ENCODE data around the gene NUMB. TPM values are rescaled to one million over a fixed set of nuclear protein-coding genes. Genes with fewer than 3 reads are reported as not detected.

The NUMB gene
- total RNA-seq, 1 experiment from 2014 or later: 46.5 TPM

DNA sequence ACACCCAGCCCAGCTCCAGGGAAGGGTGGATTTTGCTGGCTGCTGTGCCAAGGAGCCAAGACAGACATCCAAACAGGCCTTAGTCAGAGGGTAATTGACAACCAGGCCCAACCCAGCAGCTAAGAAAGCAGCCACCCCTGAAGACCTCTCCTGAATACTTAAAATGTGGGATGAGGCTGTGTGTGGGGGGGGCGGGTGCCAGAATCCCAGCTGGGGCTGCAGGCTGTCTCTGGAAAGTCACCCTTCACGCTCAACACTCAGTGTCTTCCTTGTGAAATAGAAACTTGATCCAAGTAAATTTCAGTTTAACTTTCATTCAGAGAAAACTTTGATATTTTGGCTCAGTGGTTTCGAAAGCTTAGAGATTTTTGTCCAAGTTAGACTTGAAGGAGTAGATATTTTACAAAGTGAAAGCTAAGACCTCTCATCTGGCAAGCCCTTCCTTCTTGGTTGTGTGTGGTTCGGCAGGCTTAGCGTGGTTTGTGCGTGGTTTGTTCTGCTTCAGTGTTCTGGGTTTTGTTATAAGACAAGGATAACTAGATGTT, 215.9 kb downstream of the NUMB start:
- H3K23ac ChIP-seq (ENCODE audit: insufficient read length, low read depth, low read length): no peak overlapping the region
- no peak overlapping the region for H3K4me2 ChIP-seq (ENCODE audit: insufficient read depth, insufficient read length, low read length)
- no peaks in the 10 kb centered on the region for H3K9me3 ChIP-seq (ENCODE audit: control insufficient read depth, low read depth, low read length)
- H3K4me1 ChIP-seq (ENCODE audit: insufficient read depth, low read length): no peaks in the 10 kb centered on the region; the same call in 1 of the 2 replicates
- H4K91ac ChIP-seq (ENCODE audit: insufficient read length, low read depth, low read length): no peak overlapping the region
- H2BK5ac ChIP-seq (ENCODE audit: insufficient read length, low read length): no peak overlapping the region
- TF ChIP-seq CTCF (conservative IDR thresholded peaks at IDR 0.05): no peak
- H3K56ac ChIP-seq (ENCODE audit: insufficient read length, low read depth, low read length): no peak overlapping the region
- no peak overlapping the region for H2BK15ac ChIP-seq (ENCODE audit: low read depth, low read length)
- H3T11ph ChIP-seq (ENCODE audit: low read length): no peak overlapping the region
- H2AFZ ChIP-seq (ENCODE audit: low read length): no peak overlapping the region
- no peak overlapping the region for H2BK120ac ChIP-seq (ENCODE audit: low read depth, low read length, poor library complexity, severe bottlenecking)
- Mint-ChIP-seq H3K4me3 (no peak overlapping the region), H3K9me3 (no peaks in the 10 kb centered on the region; a peak in 1 of 5 replicates), H3K27ac (0 out of 7 replicates have a peak overlapping the region, but pooled peaks of 1 of the 3 experiments have one; percentile 22), H3K36me3 (ENCODE audit: insufficient read depth in 1 of 3, low read depth in 3 of 3) (peaks cover 0 to 11% (median 2%) of the 10 kb centered on the region in 3 experiments; a peak in 3 of 7 replicates), H3K4me1 (peaks cover 22 to 30% of the 10 kb centered on the region in 2 experiments), H3K27me3 (ENCODE audit: low read depth) (peaks cover 49% of the 10 kb centered on the region)
- H3K18ac ChIP-seq (ENCODE audit: insufficient read length, low read depth, low read length): no peak overlapping the region
- H3K27ac ChIP-seq (ENCODE audit: insufficient read length, low read depth, low read length): no peak overlapping the region
- no peaks in the 10 kb centered on the region for H3K79me2 ChIP-seq (ENCODE audit: insufficient read depth, low read length)
- no CpG with 5 or more reads among the region's 6 CpGs for WGBS (ENCODE audit: extremely low coverage, insufficient read length, low lambda C conversion rate)
- no peaks in the 10 kb centered on the region for H3K79me1 ChIP-seq (ENCODE audit: insufficient read depth, low read depth, low read length, poor library complexity, severe bottlenecking)
- peaks cover 16% of the 10 kb centered on the region for H3K27me3 ChIP-seq (ENCODE audit: insufficient read depth, low read length)
- H4K20me1 ChIP-seq (ENCODE audit: control insufficient read depth, insufficient read depth, insufficient read length): no peaks in the 10 kb centered on the region
- no peak overlapping the region for H2BK20ac ChIP-seq (ENCODE audit: low read depth, low read length, poor library complexity, severe bottlenecking)
- no peak overlapping the region for H4K5ac ChIP-seq (ENCODE audit: insufficient read length, low read depth, low read length)
- H2AK5ac ChIP-seq (ENCODE audit: insufficient read length, low read length): no peak overlapping the region
- H3K14ac ChIP-seq (ENCODE audit: insufficient read depth, low read length): no peak overlapping the region
- no peak for DNase-seq
- no peak overlapping the region for H3K9ac ChIP-seq (ENCODE audit: extremely low read depth, insufficient read length, low read length)
- H2BK12ac ChIP-seq (ENCODE audit: insufficient read length, low read depth, low read length): no peak overlapping the region
- H3K4ac ChIP-seq (ENCODE audit: low read depth, low read length): no peak overlapping the region
- H3K23me2 ChIP-seq (ENCODE audit: insufficient read length, low read depth, low read length, poor library complexity, severe bottlenecking): peaks cover 5% of the 10 kb centered on the region
- H4K8ac ChIP-seq (replicated peaks; ENCODE audit: insufficient read length, low read depth, low read length): no peak overlapping the region
